GM12892 (cell line): ENCODE measurements around the gene FIBCD1.
"Not testable (repeated sequence)": the region's sequence is repeated elsewhere in the genome, so short reads cannot be mapped to it uniquely, and the experiment has no call there.

Source experiments
- DNase-seq: peaks from one replicate; pipeline ENCODE4 v3.0.0; 2011; ENCODE audit not compliant: insufficient read length
- FAIRE-seq: peaks from 2 replicates; lab custom pipeline; 2011; peaks lifted over from hg19 to GRCh38; lab: Jason Lieb, UNC
- POLR2A ChIP-seq: IDR thresholded peaks from 2 replicates; pipeline ENCODE4 v1.6.1; 2011; ENCODE audit warnings: low read depth, low read length, control low read depth
- POLR2AphosphoS5 ChIP-seq: IDR thresholded peaks from 2 replicates; pipeline ENCODE4 v1.6.1; 2011; ENCODE audit warnings: low read depth, low read length, control low read depth
- TAF1 ChIP-seq: IDR thresholded peaks from 2 replicates; pipeline ENCODE4 v1.6.1; 2011; ENCODE audit warnings: low read depth, mild to moderate bottlenecking, control low read depth, low read length, borderline replicate concordance

Gene FIBCD1

DNA sequence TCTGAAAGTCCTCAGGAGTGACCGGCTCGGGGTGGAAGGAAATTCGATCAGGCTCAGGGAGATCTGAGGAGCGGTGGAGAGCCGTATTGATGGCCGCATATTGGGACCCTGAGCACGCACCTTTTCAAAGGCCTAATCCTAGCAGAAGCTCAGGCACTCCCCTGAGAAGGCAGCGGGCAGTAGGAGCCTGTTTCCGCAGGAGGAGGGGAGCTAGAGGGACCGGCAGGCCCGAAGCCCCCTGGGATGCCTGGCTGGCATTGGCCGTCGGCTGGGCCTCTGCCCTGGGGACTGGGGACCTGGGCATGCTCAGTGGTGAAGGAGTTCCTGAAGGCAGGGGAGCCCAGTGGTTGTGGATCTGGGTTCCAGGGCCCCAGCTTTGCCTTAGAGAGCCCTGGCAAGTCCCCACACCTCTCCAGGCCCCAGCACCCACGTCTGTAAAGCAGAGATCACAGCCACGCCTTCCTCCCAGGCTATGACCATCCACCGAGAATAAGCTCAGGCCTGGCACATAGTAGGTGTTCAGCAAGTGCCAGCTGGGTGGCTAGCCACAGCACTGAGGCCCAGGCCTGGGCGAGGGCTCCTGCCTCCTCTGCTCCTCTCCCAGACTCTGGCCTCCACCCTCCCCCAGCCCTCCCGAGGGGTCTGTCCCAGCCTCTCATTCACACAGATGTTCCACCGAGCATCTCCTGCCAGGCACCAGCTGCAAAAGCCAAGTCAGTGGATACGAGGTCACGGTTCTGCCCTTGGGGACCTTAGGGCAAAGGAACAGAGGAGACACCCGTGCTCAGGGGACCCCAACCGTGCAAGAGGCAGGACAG lies 25.2 kb downstream of the FIBCD1 start:
- DNase-seq: no peak
- TF ChIP-seq POLR2A (no peak), TAF1 (no peak), POLR2AphosphoS5 (no peak)
- no peak for FAIRE-seq

DNA sequence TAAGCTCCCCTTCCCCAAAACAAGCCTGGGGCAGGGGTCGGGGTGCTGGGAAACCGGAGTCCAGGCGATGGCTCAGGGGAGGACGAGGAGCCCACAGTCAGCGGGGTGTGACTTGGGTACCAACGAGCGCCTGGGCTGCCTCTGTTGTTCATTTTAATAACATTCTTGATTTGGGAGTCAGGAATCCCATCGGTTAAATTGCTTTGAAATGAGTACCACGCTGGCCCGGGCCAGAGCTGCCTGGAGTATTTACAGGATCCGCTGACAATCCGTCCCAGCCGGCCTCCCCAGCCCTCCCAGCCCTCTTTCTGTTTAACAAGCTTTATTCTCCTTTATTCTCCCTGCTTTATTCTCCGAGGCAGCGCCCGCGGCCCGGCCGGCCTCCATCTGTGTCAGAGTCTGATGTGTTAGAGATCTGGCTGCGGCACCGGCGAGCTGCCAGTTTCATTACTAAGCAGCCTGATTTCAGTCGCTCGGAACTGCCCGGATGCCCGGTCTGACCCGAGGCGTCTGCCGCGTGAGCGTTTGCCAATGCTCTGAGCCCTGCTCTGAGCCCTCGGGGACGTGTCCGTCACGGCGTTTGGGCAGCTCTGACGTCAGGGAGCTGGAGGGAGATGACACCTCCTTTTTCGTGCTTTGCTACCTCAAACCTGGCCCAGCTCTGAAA lies 26.0 kb downstream of the FIBCD1 start:
- no peak for DNase-seq
- no peak for TF ChIP-seq POLR2AphosphoS5
- no peak for TF ChIP-seq TAF1
- no peak for TF ChIP-seq POLR2A
- FAIRE-seq: no peak

DNA sequence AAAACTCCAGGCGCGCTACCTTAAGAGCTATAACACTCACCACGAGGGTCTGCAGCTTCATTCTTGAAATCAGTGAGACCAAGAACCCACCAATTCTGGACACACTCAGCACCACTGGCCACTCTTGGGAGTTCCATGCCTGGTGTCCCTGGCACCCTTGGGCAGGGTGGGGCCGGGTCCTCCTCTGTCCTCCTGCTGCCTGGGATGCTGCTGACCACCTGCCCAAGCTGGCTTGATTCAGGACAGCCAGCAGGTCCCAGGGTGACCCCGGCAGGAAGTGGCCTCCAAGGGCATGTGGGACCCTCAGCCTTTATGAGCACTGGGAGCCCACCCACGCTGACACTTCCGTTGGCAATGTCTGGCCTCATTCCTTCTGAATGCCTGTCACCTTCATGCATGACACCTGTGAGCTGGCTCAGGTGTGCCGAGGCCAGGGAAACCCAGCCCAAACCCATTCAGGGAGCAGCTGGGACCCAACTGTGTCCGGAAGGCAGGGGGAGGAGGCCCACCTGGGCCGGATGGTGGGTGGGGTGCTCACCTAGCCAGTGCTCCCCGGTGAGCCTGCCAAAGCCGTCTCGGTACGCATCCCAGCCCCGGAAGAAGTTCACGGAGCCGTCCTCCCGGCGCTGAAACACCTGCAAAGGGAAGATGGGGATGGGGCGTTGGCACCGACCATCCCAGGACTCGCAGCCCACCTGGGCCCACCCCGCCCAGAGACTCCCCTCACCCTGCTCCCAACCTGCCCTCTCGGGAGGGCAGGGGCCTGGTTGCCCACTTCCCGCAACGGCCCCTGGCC lies 27.6 kb downstream of the FIBCD1 start:
- no peak for TF ChIP-seq TAF1
- no peak for TF ChIP-seq POLR2AphosphoS5
- TF ChIP-seq POLR2A: no peak
- DNase-seq (no peak), FAIRE-seq (no peak)

DNA sequence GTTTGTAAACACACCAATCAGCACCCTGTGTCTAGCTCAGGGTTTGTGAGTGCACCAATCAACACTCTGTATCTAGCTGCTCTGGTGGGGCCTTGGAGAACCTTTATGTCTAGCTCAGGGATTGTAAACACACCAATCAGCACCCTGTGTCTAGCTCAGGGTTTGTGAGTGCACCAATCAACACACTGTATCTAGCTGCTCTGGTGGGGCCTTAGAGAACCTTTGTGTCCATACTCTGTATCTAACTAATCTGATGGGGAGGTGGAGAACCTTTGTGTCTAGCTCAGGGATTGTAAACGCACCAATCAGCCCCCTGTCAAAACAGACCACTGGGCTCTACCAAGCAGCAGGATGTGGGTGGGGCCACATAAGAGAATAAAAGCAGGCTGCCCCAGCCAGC lies 28.4 kb downstream of the FIBCD1 start:
- not testable (repeated sequence) for FAIRE-seq, DNase-seq

DNA sequence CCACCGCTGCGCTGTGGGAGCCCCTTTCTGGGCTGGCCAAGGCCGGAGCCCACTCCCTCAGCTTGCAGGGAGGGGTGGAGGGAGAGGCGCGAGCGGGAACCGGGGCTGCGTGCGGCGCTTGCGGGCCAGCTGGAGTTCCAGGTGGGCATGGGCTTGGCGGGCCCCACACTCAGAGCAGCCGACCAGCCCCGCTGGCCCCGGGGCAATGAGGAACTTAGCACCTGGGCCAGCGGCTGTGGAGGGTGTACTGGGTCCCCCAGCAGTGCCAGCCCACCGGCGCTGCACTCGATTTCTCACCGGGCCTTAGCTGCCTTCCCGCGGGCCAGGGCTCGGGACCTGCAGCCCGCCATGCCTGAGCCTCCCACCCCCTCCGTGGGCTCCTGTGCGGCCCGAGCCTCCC lies 29.0 kb downstream of the FIBCD1 start:
- not testable (repeated sequence) for FAIRE-seq, DNase-seq

DNA sequence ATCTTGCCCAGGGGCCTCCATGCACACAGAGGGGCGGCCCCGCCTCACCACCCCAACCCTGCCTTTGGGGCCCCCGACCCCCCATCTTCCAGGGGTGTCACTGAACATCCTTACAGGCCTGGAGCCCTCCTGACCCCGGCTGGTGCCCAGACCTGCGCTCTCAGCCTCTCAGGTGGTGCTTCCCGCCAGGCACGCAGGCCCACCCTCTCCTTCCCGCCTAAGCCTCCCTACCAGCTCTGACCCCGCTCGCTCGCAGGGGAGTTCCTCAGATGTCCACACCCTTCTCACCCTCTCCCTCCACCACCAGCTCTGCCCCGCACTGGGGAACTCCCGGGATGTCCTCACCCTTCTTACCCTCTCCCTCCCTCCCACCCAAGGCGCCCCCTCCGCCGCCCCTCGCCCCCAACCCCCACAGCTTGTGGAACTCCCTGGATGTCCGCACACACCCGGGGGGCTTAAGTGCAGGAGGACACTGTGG lies 30.1 kb downstream of the FIBCD1 start:
- TF ChIP-seq POLR2AphosphoS5: no peak
- no peak for TF ChIP-seq TAF1
- no peak for TF ChIP-seq POLR2A
- DNase-seq (no peak), FAIRE-seq (no peak)

DNA sequence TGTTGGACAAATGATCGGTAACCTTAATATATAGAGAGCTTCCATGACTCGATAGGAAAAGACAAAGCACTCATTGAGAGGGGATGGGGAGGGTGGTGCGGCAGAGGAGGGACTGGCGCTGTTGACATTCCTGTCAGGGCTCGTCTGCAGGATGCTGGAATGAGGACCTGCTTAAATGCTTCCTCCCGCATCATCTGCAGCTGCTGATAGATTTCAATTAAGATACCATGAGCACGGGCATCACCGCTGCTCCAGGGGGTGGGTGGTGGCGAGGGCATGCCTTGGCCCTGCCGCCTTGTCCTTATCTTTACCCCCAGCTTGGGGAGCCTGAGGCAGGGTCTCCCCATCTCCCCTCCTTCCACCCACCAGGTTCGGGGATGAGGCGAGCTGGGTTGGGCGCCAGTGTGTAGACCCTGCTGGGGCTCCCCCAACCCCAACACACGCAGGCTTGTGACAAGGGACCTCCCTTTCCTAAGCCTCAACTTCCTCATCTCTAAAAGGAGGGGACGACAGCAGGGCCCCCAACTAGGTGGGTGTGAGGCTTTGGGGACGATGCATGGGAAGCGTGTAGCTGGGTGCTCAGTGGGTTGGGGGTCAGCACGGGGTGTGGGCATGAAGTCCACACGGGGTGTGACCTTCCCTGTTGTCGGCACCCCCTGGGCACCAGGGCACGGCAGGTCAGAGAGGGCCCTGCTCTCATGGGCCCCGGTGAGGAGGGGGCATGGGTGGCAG lies 30.7 kb downstream of the FIBCD1 start:
- DNase-seq (no peak), FAIRE-seq (no peak)
- TF ChIP-seq TAF1 (no peak), POLR2A (no peak), POLR2AphosphoS5 (no peak)

DNA sequence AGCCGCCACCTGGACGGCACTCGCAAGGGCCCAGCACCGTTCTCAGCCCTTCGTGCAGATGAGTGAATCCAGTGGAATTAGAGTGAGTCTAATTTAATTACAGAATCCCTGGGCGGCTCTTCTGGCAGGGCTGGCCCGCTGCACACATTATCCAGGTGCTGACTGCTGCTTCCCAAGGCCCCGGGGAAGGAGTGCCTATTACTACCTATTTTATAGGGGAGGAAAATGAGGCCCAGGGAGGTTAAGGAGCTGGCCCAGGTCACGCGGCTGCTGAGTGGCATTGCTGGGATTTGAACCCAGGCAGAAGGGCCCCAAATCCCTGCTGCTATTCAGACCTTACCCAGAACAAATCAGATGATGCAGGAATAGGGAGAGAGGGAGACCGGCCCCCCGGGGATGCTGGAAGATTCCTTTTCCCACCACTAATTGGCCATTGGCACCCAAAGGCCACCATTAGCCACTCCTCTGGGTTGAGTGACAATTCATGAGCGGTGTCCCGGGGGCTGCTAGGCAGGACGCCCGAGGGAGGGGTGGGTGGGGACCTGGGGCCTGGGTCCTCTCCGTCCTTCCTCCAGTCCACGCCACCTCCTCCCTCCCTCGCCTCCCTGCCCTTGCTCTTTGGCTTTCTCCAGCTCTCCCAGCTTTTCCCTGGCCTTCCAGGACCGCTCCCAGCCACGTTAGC lies 32.2 kb downstream of the FIBCD1 start:
- TF ChIP-seq POLR2A (no peak), TAF1 (no peak), POLR2AphosphoS5 (no peak)
- DNase-seq (no peak), FAIRE-seq (no peak)

DNA sequence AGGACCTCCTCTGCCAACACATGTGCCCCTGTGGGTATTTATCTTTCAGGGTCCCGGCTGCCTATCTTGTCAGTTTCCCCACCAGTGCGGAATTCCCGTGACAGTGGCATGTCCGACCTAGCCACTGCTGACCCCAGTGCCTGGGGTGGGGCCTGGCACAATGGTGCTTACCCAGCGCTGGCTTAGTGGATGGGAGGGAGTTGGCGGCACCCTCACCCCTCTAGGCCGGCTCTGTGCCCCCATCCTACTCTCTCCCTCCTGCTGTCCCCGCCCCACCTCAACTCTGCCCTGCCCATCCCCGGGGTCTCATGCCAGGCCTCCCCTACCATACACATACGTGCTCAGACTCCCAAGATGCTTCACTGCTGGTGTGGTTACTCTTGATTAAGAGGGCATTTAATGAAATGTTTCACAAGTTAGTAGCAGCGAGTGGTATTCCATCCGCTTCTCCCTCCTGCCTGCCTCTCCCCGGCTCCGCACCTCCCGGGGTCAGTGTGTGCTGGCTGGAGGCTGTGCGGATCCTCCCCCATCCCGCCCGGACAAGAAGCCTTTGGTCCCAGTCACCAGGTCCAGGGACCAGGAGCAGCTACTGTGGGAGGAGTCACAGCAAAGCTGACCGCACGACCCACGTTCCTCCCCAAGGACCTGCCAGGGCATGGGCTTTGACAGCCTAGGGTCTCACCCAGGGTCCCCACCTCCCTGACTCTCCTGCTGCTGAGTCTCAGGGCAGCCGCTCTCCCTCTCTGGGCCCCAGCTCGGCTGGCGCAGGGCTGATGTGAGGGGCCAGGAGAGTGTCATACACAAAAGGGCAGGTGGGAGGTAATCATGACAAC lies 32.9 kb downstream of the FIBCD1 start:
- FAIRE-seq: no peak
- no peak for TF ChIP-seq POLR2AphosphoS5
- no peak for TF ChIP-seq POLR2A
- TF ChIP-seq TAF1: no peak
- DNase-seq: no peak
